ENCODE data around the gene PACS2. TPM values are rescaled to one million over a fixed set of nuclear protein-coding genes. Genes with fewer than 3 reads are reported as not detected.

Gene PACS2
- polyA plus RNA-seq: 0.98 and 2.0 TPM in 2 replicates

DNA sequence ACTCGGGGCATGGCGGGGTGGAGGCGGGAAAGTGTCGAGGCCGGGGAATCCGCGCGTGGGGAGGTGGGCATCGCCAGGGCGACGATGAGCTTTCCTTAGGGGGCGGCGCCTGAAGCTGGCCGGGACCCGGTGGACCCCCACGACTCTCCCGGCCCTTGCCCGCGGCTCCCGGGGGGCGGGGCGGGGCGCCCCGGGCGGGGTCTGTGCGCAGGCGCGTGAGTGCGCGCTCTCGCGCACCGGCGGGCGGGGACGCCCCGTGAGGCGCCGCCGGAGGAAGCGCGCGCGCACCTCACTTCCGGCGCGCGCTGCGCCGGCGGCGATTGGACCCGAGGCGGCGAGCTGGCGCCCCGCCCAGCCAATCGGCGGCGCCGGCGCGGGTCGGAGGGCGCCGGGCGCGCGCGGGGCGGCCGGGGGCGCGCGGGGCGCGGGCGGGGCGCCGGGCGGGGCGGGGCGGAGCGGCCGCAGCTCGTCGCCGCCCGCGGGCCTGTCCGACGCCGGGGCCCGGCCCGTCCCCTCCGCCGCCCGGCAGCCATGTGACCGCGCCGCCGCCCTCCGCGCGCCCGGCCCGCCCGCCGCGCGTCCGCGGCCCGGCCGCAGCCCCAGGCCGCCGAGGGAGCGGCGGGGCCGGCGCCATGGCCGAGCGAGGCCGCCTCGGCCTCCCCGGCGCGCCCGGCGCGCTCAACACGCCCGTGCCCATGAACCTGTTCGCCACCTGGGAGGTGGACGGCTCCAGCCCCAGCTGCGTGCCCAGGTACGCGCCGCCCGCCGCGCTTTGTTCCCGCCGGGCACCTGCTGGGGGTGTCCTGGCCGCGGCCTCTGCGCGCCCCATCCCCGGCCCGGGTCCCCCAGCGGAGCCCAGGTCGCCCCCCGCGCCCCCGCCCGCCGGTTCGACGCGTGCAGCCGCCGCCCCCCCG is at the start of gene PACS2:
Gene PACS2, plus strand, starts transcription at position 462 of the 914 bp plus-strand sequence. Its CDS starts 171 bp downstream, at position 633.

DNA sequence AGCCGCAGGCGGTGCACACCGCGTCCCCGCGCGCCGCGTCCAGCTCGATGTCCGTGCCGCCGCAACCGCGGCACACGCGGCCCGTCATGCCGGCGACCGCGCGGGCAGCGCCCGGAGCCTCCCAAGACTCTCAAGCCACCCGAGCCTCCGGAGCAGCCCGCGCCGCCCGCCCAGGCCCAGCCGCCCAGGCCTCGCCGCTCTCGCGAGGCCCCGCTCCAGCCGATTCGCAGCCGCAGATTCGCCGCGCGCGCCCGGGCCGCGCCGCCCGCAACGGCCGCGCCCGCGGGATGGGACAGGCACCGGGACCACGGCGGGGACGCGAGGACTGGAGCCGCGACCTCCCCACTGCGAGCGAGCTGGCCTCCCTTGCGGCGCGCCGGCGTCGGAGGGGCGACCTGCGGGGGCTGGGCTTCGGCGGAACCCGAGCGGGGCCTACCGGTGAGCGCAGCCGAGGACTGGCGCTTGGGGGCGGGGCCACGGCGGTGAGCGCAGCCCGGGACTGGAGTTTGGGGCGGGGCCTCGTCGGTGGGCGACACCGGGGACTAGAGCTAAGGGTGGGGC is 13.9 kb upstream of the PACS2 start, which contains the start of gene BRF1:
Gene BRF1, minus strand, starts transcription at position 460 of the 561 bp plus-strand sequence. Its CDS starts 372 bp downstream, at position 88.

DNA sequence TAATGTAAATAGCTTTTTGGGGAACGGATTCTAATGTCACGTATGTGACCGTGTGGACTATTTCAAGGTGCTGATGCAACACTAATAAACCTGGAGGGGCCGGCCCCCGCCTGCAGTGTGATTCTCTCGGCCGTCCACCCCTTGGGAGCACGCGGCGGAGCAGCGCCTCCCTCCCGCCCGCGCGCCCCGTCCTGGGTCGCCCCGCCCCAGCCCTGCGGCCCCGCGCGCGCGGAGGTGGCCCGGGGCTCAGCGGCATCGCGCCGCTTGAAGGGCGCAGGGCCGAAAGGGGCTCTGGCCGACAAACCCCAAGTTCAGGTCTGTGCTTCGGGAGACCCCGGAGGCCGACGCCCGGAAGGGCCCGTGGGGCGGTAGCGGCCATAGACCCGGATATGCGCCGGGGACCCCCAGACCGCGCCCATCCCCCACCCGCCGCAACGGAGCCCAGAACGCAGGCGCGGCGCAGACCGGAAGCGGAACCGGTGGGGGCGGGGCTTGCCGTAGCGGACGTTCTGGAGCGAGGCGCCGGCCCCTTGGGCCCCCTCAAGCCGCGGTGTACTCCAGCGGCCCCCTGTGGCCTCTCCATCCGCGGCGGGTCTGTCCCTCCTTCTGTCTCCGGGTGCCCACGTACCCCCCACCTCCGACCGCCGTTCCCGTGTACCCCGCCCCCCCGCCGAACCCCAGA is 83.6 kb downstream of the PACS2 start, which contains the start of gene TEX22:
Gene TEX22, plus strand, starts transcription at position 495 of the 682 bp plus-strand sequence. CDS start 803 bp downstream, outside the sequence.

DNA sequence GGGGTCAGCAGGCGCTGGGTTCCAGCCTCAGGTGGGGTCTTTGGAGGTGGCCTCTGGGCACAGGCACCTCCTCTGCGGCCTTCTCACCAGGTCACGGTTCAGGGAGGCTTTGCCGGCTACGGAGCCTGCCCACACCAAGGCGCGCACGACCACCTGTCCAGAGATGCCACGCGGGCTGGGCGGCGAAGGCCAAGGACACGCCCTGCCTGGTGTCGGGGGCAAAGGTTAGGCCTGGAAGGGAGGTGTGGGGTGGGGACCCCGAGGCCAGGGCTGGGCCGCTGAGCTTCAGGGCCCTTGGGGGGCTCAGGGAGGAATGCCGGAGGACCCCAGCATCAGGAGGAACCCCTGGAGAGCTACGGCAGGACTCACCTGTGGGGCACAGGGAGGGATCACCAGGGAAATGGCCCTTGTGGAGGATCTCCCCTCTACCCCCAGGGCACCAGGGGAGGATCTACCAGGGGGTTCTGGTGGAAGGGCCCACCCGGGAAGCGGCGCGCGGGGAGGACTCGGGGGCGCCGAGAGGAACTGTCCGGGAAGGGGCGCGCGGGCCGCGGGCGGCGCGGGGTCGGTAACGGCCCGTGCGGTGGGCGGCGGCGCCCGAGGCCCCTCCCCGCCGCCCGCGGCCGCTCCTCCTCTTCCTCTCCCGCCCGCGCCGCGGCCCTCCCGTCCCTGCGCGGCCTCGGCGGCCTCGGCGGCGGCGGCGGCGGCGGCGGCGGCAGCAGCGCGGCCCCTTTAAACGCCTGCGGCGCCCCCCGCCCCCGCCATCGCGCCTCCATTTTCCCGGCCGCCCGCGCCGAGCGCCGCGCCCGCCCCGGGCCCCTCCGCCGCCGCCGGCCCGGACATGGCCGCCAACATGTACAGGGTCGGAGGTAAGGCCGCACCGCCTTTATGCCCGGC is 104.9 kb downstream of the PACS2 start, which contains the start of gene MTA1:
Gene MTA1, plus strand, starts transcription at position 633 of the 897 bp plus-strand sequence. Its CDS starts 209 bp downstream, at position 842.

Other genes with a start within 250 kb of the PACS2 start
- 0.20 and 0.22 TPM in 2 replicates for gene GPR132, start 249.3 kb upstream of the PACS2 start, polyA plus RNA-seq
- 0.31 and 0.95 TPM in 2 replicates for gene JAG2, start 146.0 kb upstream of the PACS2 start, polyA plus RNA-seq
- 2.7 and 10.0 TPM in 2 replicates for gene NUDT14, start 133.4 kb upstream of the PACS2 start, polyA plus RNA-seq
- gene BTBD6, start 66.2 kb upstream of the PACS2 start, polyA plus RNA-seq: 4.8 and 8.9 TPM in 2 replicates
- gene BRF1, start 13.7 kb upstream of the PACS2 start, polyA plus RNA-seq: 0.60 and 1.3 TPM in 2 replicates
- gene TEX22, start 83.8 kb downstream of the PACS2 start, polyA plus RNA-seq: not detected in 2 replicates
- gene MTA1, start 105.1 kb downstream of the PACS2 start, polyA plus RNA-seq: 2.0 and 2.6 TPM in 2 replicates
- 8.8 and 28.4 TPM in 2 replicates for gene CRIP2, start 160.1 kb downstream of the PACS2 start, polyA plus RNA-seq
- gene CRIP1, start 172.1 kb downstream of the PACS2 start, polyA plus RNA-seq: 2.9 TPM in 1 of 2 replicates, not detected in the other
- not detected in 2 replicates for gene TEDC1, start 176.5 kb downstream of the PACS2 start, polyA plus RNA-seq
- 0.27 and 0.38 TPM in 2 replicates for gene TMEM121, start 211.8 kb downstream of the PACS2 start, polyA plus RNA-seq